ENCODE measurements around the gene DBH. TPM values are rescaled to one million over a fixed set of nuclear protein-coding genes. Genes with fewer than 3 reads are reported as not detected.

Gene DBH
- polyA plus RNA-seq, 3 donors, result not detected

GRCh38 chr9:133654736-133655657, 18.8 kb downstream of the DBH start:
- Histone ChIP-seq H3K27me3 (ENCODE audit: control insufficient read depth in 2 of 2, insufficient read depth in 2 of 2, low read length in 2 of 2) (peaks cover 0 to 26% of the 10 kb centered on the region in 2 donors), H3K79me2 (ENCODE audit: insufficient read depth, low read length) (no peaks in the 10 kb centered on the region), H3K4me2 (replicated peaks; ENCODE audit: extremely low read depth, low read length, poor library complexity, severe bottlenecking) (no peak overlapping the region), H2AFZ (ENCODE audit: insufficient read depth, low read depth, low read length, poor library complexity, severe bottlenecking) (no peak overlapping the region), H3K36me3 (replicated peaks in 1 of 2; ENCODE audit: control insufficient read depth in 1 of 2, insufficient read depth in 2 of 2, low read length in 2 of 2) (no peaks in the 10 kb centered on the region), H3K27ac (ENCODE audit: low read depth in 1 of 2, low read length in 2 of 2) (no peak overlapping the region), H3K9me3 (replicated peaks in 1 of 2; ENCODE audit: control insufficient read depth in 1 of 2, insufficient read depth in 1 of 2, low read length in 2 of 2) (no peaks in the 10 kb centered on the region), H4K20me1 (ENCODE audit: insufficient read depth, low read length) (no peaks in the 10 kb centered on the region), H3K4me3 (replicated peaks in 1 of 3; ENCODE audit: low read depth in 2 of 3, low read length in 3 of 3) (no peak overlapping the region), H3K4me1 (ENCODE audit: control insufficient read depth in 1 of 2, insufficient read depth in 2 of 2, low read length in 2 of 2) (no peaks in the 10 kb centered on the region), H3K9ac (ENCODE audit: insufficient read depth, low read length, poor library complexity, severe bottlenecking) (no peak overlapping the region)
- Mint-ChIP-seq H3K4me3 (peak overlapping the region in 1 of 2 donors; percentile 24), H3K27me3 (ENCODE audit: low read depth in 3 of 3) (peaks cover 43 to 51% (median 49%) of the 10 kb centered on the region in 3 donors), H3K36me3 (no peaks in the 10 kb centered on the region), H3K9me3 (no peaks in the 10 kb centered on the region), H3K4me1 (no peaks in the 10 kb centered on the region), H3K27ac (no peak overlapping the region)
- TF ChIP-seq CTCF (IDR thresholded peaks at IDR 0.05), result no peak
- DNase-seq, result no peak
- intact Hi-C loops (cut with micrococcal nuclease), result no loop called here
- 62% methylated on average over 37 of the region's 38 CpGs for WGBS (ENCODE audit: insufficient coverage)

- H3K4me1 ChIP-seq (ENCODE audit: control insufficient read depth in 1 of 2, insufficient read depth in 2 of 2, low read length in 2 of 2), result no peaks in the 10 kb centered on the region
- H3K27ac Mint-ChIP-seq, result no peak overlapping the region
- intact Hi-C loops (cut with micrococcal nuclease), result no loop called here
- H3K4me2 ChIP-seq (replicated peaks; ENCODE audit: extremely low read depth, low read length, poor library complexity, severe bottlenecking), result no peak overlapping the region
- no peaks in the 10 kb centered on the region for H3K36me3 ChIP-seq (replicated peaks in 1 of 2; ENCODE audit: control insufficient read depth in 1 of 2, insufficient read depth in 2 of 2, low read length in 2 of 2)
- no peaks in the 10 kb centered on the region for H3K79me2 ChIP-seq (ENCODE audit: insufficient read depth, low read length)
- H3K4me3 Mint-ChIP-seq, result no peak overlapping the region
- no peak overlapping the region for H3K9ac ChIP-seq (ENCODE audit: insufficient read depth, low read length, poor library complexity, severe bottlenecking)
- no peak overlapping the region for H3K27ac ChIP-seq (ENCODE audit: low read depth in 1 of 2, low read length in 2 of 2)
- no peak for DNase-seq
- no peak overlapping the region for H3K4me3 ChIP-seq (replicated peaks in 1 of 3; ENCODE audit: low read depth in 2 of 3, low read length in 3 of 3)
- H3K9me3 ChIP-seq (replicated peaks in 1 of 2; ENCODE audit: control insufficient read depth in 1 of 2, insufficient read depth in 1 of 2, low read length in 2 of 2), result no peaks in the 10 kb centered on the region
- H3K27me3 Mint-ChIP-seq (ENCODE audit: low read depth in 3 of 3), result peaks cover 48 to 55% (median 52%) of the 10 kb centered on the region in 3 donors
- no peak for TF ChIP-seq CTCF (IDR thresholded peaks at IDR 0.05)
- no peaks in the 10 kb centered on the region for H3K9me3 Mint-ChIP-seq
- H2AFZ ChIP-seq (ENCODE audit: insufficient read depth, low read depth, low read length, poor library complexity, severe bottlenecking), result no peak overlapping the region
- WGBS (ENCODE audit: insufficient coverage), result 63% methylated on average over 14 of the region's 14 CpGs
- no peaks in the 10 kb centered on the region for H3K36me3 Mint-ChIP-seq
- H3K27me3 ChIP-seq (ENCODE audit: control insufficient read depth in 2 of 2, insufficient read depth in 2 of 2, low read length in 2 of 2), result peaks cover 0 to 30% of the 10 kb centered on the region in 2 donors
- H3K4me1 Mint-ChIP-seq, result no peaks in the 10 kb centered on the region
- no peaks in the 10 kb centered on the region for H4K20me1 ChIP-seq (ENCODE audit: insufficient read depth, low read length)
These were observed 19.5 kb downstream of the DBH start for GRCh38 chr9:133655701-133656100.

Data from CD14-positive monocyte (primary cell).